ENCODE results near the gene RNASET2.

The RNASET2 gene

GRCh38 chr6:166944666-166945256, 11.6 kb downstream of the RNASET2 start:
- no peak for DNase-seq

- DNase-seq = no peak
These were observed 13.8 kb downstream of the RNASET2 start for GRCh38 chr6:166942393-166943168.

DNA sequence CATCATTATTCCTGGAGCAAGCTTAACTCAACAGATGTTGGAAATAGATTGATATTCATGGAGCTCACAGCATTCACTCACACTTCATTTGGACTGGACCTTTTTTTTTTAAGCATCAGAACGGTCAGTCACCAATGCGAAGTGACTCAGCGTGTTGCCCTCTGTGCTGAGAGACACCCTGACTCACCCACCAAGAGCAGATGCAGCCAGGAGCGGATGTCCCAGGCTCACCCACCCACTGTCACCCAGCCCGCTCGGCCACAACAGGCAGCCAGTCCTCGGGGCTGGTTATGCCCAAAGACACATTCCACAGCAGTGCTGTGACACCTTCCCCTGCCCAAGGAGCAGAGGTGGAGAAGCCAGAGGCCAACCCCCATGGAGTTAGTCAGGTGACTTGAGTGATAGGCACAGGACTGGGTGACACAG, 15.7 kb downstream of the RNASET2 start:
- DNase-seq = no peak

DNA sequence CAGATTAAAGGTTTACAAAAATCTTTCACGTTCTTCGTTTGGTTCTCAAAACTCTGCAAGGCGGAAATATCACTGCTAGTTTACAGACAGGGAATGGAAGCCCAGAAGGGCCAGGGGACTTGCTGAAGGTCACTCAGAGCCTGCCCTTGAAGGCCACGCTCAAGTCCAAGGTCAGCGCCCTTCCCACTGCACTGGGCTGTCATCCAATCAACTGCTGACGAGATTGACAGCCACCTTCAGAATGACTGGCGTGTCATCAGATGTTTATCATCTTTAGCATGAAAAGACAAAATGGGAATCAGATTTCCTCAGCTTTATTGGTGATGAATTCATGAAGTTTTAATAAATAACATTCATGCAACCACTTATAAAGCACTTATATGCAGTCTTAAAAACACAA, 16.5 kb downstream of the RNASET2 start:
- no peak for DNase-seq

GRCh38 chr6:166939345-166939744, 17.0 kb downstream of the RNASET2 start:
- DNase-seq = no peak

- DNase-seq = no peak
These were observed 17.6 kb downstream of the RNASET2 start for GRCh38 chr6:166938704-166939103.

DNA sequence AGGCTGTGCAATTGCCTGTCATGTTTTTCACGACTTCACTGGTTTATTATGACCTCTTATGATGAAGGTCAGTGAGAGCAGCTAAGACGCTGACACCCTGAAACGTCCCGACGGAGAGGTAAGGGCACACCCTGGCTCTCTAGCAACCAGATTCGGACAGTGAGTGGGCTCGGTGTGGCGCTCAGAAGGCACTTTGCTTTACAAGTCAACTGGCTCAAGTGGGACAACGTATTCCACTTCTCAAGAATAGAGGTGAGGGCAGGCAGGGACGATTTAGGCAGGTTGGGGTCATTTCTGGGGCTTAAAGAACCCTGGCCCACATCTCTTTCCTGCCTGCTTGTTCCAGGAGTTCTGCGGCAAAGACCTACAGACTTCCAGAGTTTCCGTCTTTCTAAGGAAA, 18.2 kb downstream of the RNASET2 start:
- DNase-seq = no peak

DNA sequence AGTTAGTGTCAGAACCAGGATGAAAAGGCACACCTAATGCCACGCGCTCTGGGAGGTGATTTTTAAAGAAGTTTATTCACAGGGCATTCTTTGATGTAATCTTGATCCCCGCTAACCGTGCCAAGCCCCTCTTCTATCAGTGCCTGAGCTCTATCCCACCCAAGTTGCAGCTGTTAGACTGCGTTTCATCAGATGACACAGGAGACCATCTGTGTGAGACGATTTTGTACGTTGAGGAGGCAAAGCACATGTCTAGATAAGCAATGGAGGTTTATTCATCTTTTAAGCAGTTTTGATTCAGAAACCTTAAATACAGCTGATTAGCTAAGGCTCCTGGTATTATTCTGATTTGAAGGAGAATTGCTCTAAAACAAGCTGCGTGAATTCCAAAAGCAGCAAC, 18.6 kb downstream of the RNASET2 start:
- DNase-seq = no peak

DNA sequence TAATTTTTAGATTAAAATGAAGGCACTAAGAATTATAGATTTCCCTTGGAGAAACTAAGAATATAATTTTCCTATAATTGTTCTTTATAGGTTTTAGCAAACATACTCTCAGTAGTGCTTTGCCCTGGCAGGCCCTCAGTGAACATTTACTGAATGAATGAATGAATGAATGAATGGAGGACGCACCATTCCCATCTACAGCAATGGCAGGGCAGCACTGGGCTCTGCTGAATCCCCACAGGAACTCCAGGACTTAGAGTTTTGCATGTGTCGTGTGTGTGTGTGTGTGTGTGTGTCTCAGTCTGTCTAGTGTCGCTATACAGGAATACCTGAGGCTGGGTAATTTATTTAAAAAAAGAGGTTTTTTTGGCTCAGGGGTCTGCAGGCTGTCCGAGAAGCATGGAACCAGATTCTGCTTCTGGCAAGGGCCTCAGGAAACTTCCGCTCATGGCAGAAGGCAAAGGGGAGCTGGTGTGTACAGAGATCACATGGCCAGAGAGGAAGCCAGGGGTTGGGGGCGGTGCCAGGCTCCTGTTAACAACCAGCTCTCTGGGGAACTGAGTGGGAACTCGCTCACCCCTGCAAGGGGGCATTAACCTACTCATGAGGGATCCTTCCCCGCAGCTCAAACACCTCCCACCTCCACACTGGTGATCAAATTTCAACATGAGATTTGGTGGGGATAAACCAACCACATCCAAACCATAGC, 20.1 kb downstream of the RNASET2 start:
- no peak for DNase-seq

GRCh38 chr6:166935353-166935752, 21.0 kb downstream of the RNASET2 start:
- no peak for DNase-seq

GRCh38 chr6:166934174-166934573, 22.2 kb downstream of the RNASET2 start:
- no peak for DNase-seq

GRCh38 chr6:166933396-166933795, 23.0 kb downstream of the RNASET2 start:
- no peak for DNase-seq

GRCh38 chr6:166932616-166933015, 23.7 kb downstream of the RNASET2 start:
- DNase-seq = no peak

- no peak for DNase-seq
These were observed 24.2 kb downstream of the RNASET2 start for GRCh38 chr6:166932116-166932515.

- DNase-seq = no peak
These were observed 24.9 kb downstream of the RNASET2 start for GRCh38 chr6:166931426-166931970.

GRCh38 chr6:166930354-166930891, 25.9 kb downstream of the RNASET2 start:
- DNase-seq = no peak

DNA sequence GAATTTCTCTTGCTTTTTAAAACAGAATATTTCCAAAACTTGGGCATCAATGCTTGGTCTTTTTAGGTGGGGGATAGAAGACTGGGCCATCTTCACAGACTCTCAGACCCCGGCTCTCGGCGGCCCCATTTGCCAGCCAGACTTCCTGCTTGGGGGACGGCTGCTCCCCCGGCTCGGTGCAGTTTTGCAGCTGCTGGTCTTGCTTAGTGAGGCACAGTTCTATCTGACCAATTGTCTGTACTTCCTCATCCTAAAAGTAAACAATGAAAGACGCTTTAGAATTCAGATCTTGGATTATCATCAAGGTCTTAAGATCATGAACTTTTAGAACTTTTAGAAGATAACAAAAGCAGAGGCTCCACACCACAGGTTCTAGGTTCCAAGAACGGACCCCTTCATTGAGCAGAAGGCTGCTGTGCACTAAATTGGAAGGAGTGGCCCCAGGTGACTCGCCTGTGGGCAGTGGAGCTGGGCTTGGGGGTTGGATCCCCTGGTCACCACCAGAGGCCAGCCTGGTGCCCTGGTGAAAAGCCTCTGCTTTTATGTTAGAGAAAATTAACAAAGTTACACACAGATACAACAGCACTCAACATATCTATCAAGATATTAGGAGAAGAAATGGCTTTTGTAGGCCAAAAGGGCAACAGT, 26.7 kb downstream of the RNASET2 start:
- DNase-seq = no peak

GRCh38 chr6:166928644-166929541, 27.5 kb downstream of the RNASET2 start:
- DNase-seq = no peak

DNA sequence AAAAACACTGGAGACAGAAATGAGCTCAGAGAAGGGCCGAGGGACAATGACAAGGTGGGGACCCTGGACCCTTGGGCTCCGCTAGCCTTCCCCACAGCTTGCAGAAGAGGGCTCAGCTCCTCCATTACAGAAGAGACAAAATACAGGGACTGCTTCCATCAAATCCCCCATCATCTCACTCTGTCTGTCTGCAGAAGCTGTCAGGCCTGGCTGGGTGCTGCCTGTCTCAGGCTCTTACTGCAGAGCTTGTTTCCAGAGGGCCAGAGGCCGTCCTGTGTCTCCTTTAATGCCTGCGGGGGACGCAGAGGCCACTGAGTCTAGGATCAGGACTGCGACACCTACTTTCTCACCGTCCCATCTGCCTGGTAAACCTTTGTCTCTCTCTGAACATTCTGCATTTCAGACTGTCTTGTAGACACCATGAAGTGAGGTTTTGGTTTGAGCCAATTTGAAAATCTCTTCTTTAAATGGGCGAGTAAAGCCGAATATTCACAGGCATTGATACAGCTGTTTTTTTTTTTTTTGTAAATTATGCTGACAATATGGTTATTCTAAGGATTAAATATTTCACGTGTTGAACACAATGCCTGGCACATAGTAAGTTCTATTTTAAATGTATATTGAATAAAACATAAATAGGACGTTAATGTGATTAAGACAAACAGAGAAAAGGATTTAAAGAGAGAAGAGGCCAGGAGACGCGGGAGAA, 28.3 kb downstream of the RNASET2 start:
- no peak for DNase-seq

GRCh38 chr6:166927240-166927934, 29.0 kb downstream of the RNASET2 start:
- no peak for DNase-seq

DNA sequence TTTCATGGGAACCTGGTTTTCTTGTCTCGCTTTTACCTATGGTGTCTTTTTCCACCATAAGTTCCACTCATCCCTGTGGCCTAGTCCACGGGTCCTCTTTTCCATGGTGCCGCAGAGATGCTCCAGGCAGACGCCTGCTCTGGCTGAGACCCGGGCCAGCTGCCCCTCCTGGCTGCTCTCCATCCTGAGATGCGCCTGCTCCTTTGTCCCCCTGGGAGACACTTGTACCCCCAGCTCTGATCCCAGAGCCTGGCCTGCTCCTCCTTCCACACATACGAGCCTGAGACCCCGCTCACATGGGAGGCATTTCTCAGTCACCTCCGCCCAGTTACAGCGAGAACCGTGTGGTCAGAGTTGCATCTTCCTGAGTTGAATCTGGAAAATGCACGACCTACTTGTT, 29.6 kb downstream of the RNASET2 start:
- no peak for DNase-seq

Data from NCI-H446 (cell line).